Loucy (cell line): ENCODE data around the gene CFAP45.

Experiments used
- H2AFZ ChIP-seq: fragments of 200-600 bp; sonication (generic); 2 replicates; pipeline ENCODE4 v1.6.0; 2016; ENCODE audit warnings: antibody characterized with exemption, mild to moderate bottlenecking, low read length, moderate library complexity
- H3F3A ChIP-seq: fragments of 200-600 bp; 2 replicates; pipeline ENCODE4 v1.6.0; 2016; ENCODE audit warnings: antibody characterized with exemption, low read depth, mild to moderate bottlenecking
- H3K27me3 ChIP-seq: fragments of 200-600 bp; sonication (generic); 2 replicates; pipeline ENCODE4 v1.6.1; 2014; ENCODE audit warnings: low read length, mild to moderate bottlenecking; ENCODE audit not compliant: insufficient read depth, poor library complexity, severe bottlenecking
- H3K36me3 ChIP-seq: fragments of 200-600 bp; sonication (generic); 2 replicates; pipeline ENCODE4 v1.6.1; 2016; ENCODE audit warnings: low read length; ENCODE audit not compliant: insufficient read depth
- H3K4me1 ChIP-seq: fragments of 200-600 bp; sonication (generic); 2 replicates; pipeline ENCODE4 v1.5.1; 2014; ENCODE audit warnings: low read length, mild to moderate bottlenecking; ENCODE audit not compliant: insufficient read depth, poor library complexity, severe bottlenecking
- H3K4me2 ChIP-seq: fragments of 200-600 bp; sonication (generic); 2 replicates; pipeline ENCODE4 v1.6.0; 2014; ENCODE audit warnings: antibody characterized with exemption, low read length, low read depth, mild to moderate bottlenecking; ENCODE audit not compliant: poor library complexity, severe bottlenecking
- H3K4me3 ChIP-seq: fragments of 200-600 bp; sonication (generic); 2 replicates; pipeline ENCODE4 v1.5.1; 2014; ENCODE audit warnings: low read length, mild to moderate bottlenecking, mixed read lengths; ENCODE audit not compliant: poor library complexity, severe bottlenecking
- H3K79me2 ChIP-seq: fragments of 200-600 bp; sonication (generic); 2 replicates; pipeline ENCODE4 v1.6.1; 2014; ENCODE audit warnings: low read length; ENCODE audit not compliant: insufficient read depth
- H3K9ac ChIP-seq: fragments of 200-600 bp; sonication (generic); 2 replicates; pipeline ENCODE4 v1.6.0; 2014; ENCODE audit warnings: mild to moderate bottlenecking, low read depth, low read length, moderate library complexity; ENCODE audit not compliant: poor library complexity, severe bottlenecking
- H3K9me2 ChIP-seq: fragments of 200-600 bp; sonication (generic); replicated peaks from 2 replicates; pipeline ENCODE4 v1.6.1; 2016; ENCODE audit warnings: low read depth, low read length, mixed read lengths
- H3K9me3 ChIP-seq: fragments of 200-600 bp; sonication (generic); 2 replicates; pipeline ENCODE4 v1.6.1; 2014; ENCODE audit warnings: mild to moderate bottlenecking, antibody characterized with exemption, low read length, low read depth; ENCODE audit not compliant: insufficient read depth
- H4K20me1 ChIP-seq: fragments of 200-600 bp; sonication (generic); 2 replicates; pipeline ENCODE4 v1.6.0; 2014; ENCODE audit warnings: antibody characterized with exemption, low read length, mild to moderate bottlenecking; ENCODE audit not compliant: insufficient read depth, poor library complexity, severe bottlenecking
- CTCF ChIP-seq: fragments of 200-600 bp; sonication (generic); conservative IDR thresholded peaks from 2 replicates; pipeline ENCODE4 v1.5.1; 2014; ENCODE audit warnings: mild to moderate bottlenecking, antibody characterized with exemption, low read length
- EZH2phosphoT487 ChIP-seq: fragments of 200-600 bp; IDR thresholded peaks from 2 replicates; pipeline ENCODE4 v1.6.1; 2018; ENCODE audit warnings: antibody characterized with exemption, mild to moderate bottlenecking, moderate library complexity, borderline replicate concordance

CFAP45 gene

GRCh38 chr1:159864262-159864661 is 35.7 kb downstream of the CFAP45 start:
- H3K36me3 ChIP-seq, result no peaks in the 10 kb centered on the region
- H3F3A ChIP-seq, result no peaks in the 10 kb centered on the region
- H3K4me1 ChIP-seq, result peaks cover 42% of the 10 kb centered on the region
- TF ChIP-seq EZH2phosphoT487, result no peak
- TF ChIP-seq CTCF, result no peak
- no peaks in the 10 kb centered on the region for H4K20me1 ChIP-seq
- no peaks in the 10 kb centered on the region for H3K27me3 ChIP-seq
- H3K4me3 ChIP-seq, result no peak overlapping the region
- H3K9ac ChIP-seq, result no peak overlapping the region
- no peaks in the 10 kb centered on the region for H3K9me2 ChIP-seq
- no peaks in the 10 kb centered on the region for H3K79me2 ChIP-seq
- no peaks in the 10 kb centered on the region for H3K9me3 ChIP-seq
- no peak overlapping the region for H2AFZ ChIP-seq
- no peak overlapping the region for H3K4me2 ChIP-seq

DNA sequence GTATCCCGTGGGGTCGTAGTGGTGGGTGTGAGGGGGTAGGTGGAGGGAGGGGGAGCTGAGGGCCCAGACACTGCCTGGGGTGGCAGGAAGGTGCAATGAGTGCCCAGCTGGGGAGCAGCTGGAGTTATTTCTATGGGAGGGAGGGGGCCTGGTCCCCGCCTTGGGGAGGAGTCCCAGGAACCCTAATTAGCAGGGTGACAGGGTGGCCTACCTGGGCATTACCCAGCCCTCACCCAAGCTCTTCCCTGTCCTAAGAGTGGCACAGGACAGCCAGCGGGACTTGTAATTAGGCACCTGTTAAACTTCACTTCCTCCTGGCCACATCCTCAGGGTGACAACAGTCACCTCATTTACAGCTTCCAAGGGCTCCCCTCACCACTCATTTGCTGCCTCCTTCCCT is 37.4 kb downstream of the CFAP45 start, which contains the start of gene VSIG8:
Gene VSIG8, minus strand, starts transcription at position 101 of the 400 bp plus-strand sequence. CDS start 136 bp downstream, outside the sequence.
- H4K20me1 ChIP-seq, result no peaks in the 10 kb centered on the region
- no peak within 1 kb of the TSS for H2AFZ ChIP-seq
- TF ChIP-seq CTCF, result no peak
- TF ChIP-seq EZH2phosphoT487, result no peak
- no peaks in the 10 kb centered on the region for H3K79me2 ChIP-seq
- no peak within 1 kb of the TSS for H3K9ac ChIP-seq
- no peaks in the 10 kb centered on the region for H3K36me3 ChIP-seq
- peaks cover 25% of the 10 kb centered on the region for H3K4me1 ChIP-seq
- no peaks in the 10 kb centered on the region for H3K27me3 ChIP-seq
- no peak within 1 kb of the TSS for H3K4me2 ChIP-seq
- no peaks in the 10 kb centered on the region for H3K9me3 ChIP-seq
- H3K4me3 ChIP-seq, result no peak within 1 kb of the TSS
- H3K9me2 ChIP-seq, result no peaks in the 10 kb centered on the region
- no peaks in the 10 kb centered on the region for H3F3A ChIP-seq

DNA sequence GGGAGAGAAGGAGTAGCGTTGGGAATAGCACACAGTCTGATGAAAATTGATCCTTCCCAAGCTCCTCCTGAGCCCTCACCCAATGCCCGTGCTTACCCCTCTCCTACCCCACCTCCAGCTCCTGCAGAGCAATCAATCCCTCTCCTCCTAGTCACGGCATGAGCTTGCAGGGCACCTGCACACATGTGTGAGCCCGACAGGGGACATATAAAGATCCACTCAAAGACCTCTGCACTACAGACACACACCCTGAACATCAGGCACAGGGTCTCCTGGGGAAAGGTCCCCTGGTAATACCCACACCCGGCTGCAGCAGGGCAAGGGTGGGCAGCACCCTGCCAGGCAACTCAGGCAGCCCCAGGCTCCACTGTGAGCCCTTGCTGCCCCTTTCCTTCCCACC is 37.9 kb downstream of the CFAP45 start:
- Histone ChIP-seq H3K9me3 (no peaks in the 10 kb centered on the region), H3K27me3 (no peaks in the 10 kb centered on the region), H3K4me2 (no peak overlapping the region), H3F3A (no peaks in the 10 kb centered on the region), H3K9me2 (no peaks in the 10 kb centered on the region), H3K79me2 (no peaks in the 10 kb centered on the region), H3K4me3 (no peak overlapping the region), H3K36me3 (no peaks in the 10 kb centered on the region), H4K20me1 (no peaks in the 10 kb centered on the region), H3K9ac (no peak overlapping the region), H3K4me1 (peaks cover 19% of the 10 kb centered on the region), H2AFZ (no peak overlapping the region)
- TF ChIP-seq CTCF (no peak), EZH2phosphoT487 (no peak)
